GM21737 (cell line): Measurements from ENCODE around the gene C19orf38.

ENCODE experiments used
- ATAC-seq: cut with Tn5 transposase; IDR thresholded peaks from one replicate; pipeline ENCODE4 v1.9.1; 2021; ENCODE audit warnings: mild to moderate bottlenecking, moderate library complexity; ENCODE audit not compliant: unreplicated experiment

C19orf38 gene

GRCh38 chr19:10896851-10897526, 48.8 kb downstream of the C19orf38 start:
- no peak for ATAC-seq

- ATAC-seq, result no peak
Measured at GRCh38 chr19:10898633-10899032, 50.4 kb downstream of the C19orf38 start.

DNA sequence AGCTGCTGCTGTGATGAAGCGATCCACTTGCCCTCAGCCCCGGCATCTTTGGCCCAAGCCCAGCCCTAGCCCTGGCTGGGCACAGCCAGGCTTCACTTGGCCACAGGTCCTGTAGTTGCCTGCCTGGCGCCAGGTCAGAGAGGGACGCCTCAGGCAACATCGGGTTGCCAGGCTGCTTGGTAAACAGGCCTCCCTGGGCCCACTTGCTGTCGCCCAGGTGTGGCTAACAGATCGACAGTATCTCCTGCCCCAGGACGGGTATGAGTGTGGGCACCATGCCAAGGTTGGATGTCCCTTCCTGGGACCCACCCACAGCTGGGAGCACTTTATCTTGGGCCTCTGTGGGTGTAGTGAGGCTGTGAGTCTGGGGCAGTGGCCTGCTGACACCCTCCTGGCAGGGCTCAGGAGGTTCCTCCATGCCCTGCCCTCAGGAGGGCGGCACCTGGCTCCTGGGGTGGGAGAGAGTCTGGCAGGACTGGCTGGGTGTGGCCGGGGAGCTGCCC, 51.0 kb downstream of the C19orf38 start:
- no peak for ATAC-seq

DNA sequence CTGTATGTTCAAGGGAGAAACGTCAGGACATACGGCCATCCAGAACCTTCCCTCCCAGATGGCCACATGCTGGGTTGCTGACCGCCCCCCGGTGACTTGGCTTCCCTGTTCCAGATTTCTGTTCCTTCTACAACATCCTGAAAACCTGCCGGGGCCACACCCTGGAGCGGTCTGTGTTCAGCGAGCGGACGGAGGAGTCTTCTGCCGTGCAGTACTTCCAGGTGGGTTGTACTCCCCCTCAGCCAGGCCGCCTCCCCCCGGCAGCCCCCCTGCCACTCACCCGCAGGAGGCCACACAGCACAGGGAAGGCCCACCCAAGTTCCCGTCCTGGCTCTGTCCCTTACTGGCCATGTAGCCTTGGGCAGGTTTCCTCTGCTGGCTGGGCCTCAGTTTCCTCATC, 59.7 kb downstream of the C19orf38 start:
- no peak for ATAC-seq

DNA sequence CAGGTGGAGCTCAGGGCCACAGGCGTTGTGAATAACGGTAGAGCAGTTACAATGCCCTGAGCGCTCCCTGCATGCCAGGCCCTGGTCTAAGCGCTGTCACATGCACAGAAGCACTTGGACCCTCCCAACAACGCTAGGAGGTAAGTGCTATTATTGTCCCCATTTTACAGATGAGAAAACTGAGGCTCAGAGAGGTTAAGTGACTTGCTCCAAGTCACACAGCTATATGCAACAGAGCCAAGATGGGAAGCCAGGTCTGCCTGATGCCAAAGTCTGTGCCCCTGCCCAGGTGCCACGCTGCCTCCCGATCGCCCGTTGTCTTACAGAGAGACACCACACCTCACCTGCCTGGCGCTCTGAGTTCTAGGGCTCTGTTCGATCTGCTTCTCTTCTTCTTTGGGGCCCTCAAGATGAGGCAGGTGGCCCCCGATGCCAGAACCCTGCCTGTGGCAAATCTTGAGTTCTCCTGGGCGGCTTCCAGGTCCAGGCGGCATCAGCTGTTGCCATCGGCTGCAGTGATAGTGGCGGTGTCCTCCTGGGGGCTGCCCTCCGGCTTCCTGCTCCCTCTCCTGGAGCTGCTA, 60.3 kb downstream of the C19orf38 start:
- no peak for ATAC-seq

- ATAC-seq, result no peak
Measured at GRCh38 chr19:10911579-10912363, 63.6 kb downstream of the C19orf38 start.

- ATAC-seq, result no peak
Measured at GRCh38 chr19:10912619-10913018, 64.4 kb downstream of the C19orf38 start.

DNA sequence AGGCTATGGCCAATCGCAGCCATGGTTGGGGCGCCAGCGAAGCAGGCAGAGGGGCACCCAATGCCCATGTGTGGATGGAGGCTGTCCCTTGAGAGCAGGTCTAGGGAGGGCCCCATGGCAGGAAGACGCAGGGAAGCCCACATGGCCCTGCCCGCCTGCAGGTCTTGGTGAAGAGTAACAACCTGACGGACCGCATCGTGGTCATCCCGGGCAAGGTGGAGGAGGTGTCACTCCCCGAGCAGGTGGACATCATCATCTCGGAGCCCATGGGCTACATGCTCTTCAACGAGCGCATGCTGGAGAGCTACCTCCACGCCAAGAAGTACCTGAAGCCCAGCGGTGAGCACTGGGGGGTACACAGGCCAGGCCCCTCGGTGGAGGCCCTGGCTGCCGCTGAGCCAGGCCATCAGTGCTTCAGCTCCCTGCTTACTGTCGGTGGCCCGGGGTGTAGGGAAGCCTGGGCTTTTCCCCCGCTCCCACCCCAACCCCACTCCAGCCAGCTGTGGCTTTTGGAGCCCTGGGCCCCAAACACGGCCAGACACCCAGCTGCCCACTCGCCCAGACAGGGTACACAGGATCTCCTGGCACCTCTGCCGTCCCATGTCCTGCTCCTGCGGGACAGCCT, 65.6 kb downstream of the C19orf38 start:
- no peak for ATAC-seq

DNA sequence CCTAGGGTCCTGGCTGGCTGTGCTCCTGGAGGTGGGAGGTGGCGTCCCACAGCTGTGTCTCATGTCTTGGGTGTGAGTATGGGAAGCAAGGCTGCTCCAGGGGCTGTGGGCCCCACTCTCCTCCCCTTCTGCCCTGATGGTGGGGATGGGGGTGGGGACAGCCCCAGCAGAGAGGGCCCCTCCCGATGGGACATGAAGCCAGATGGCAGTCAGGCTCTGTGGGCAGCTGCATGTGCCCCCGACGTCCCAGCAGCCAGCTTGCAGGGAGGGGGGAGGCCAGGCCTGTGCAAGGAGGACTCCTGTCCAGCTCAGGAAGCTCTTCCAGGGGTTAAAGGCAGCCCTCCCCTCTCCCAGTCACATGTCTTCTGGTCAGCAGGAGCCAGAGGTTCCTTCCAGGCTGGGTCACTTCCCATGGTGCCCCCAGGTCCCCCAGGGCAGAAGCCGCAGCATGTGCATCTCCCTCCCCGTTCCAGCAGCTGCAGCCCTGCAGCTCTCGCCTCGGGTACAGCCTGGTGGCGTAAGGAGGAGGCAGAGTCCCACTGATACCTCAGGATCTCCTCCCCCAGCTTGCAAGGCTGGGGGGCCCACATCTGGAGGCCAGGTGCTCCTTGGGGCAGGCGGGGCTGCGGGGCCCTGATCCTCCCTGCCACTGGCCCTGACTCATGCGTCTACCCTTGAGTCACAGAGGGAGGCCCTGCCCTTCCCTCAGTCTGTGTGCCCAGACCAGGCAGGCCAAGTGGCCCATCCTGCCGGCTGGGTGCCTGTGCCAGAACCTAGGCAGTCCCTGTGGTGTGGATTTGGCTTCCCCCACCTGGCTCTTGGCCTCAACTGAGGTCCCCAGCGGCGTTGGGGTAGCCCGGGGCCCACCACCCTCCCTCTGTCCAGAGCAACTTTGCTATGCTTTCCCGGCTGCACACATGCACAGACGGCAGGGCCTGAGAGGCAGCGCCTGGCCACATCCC, 67.2 kb downstream of the C19orf38 start:
- no peak for ATAC-seq

DNA sequence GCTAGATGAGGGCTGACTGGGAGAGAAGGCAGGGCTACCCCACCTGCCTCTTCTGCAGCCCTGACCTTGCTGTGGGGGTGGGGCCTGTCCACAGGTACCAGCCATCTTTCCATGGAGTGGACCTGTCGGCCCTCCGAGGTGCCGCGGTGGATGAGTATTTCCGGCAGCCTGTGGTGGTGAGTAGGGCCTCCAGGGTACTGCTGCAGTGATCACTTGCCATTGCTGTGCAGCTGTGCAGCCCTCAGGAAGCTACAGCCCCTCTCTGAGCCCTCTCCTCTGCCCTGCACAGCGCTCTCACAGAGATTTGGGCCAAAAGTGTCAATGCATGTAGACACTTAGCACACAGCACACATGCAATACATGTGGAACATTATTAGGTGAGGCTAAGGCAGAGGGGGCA, 68.4 kb downstream of the C19orf38 start:
- no peak for ATAC-seq

- no peak for ATAC-seq
Measured at GRCh38 chr19:10918359-10918758, 70.1 kb downstream of the C19orf38 start.
